Calu3 (cell line): Measurements from ENCODE around the gene ALDH4A1. TPM values are rescaled to one million over a fixed set of nuclear protein-coding genes. Genes with fewer than 3 reads are reported as not detected.

Experiments
- BruUV-seq: library from RNA; stranded (reverse); fragments of 400-500 nt; replicated peaks from 2 replicates; lab custom pipeline; 2021; lab: Mats Ljungman, UMichigan
- CTCF ChIA-PET: fragments of 300-600 bp; sonication (Branson Sonifier 250); formaldehyde crosslinking; loops from one replicate; lab custom pipeline; 2022; ENCODE audit warnings: antibody characterized with exemption; lab: Charles Lee
- DNase-seq: peaks from one replicate; pipeline ENCODE4 v3.0.0; 2022
- H3K27ac Mint-ChIP-seq: one replicate; pipeline ENCODE4 v1.8.0; 2022; ENCODE audit warnings: mixed read lengths; ENCODE audit not compliant: unreplicated experiment
- H3K27me3 Mint-ChIP-seq: one replicate; pipeline ENCODE4 v1.8.0; 2022; ENCODE audit warnings: mixed read lengths; ENCODE audit not compliant: unreplicated experiment
- H3K36me3 Mint-ChIP-seq: one replicate; pipeline ENCODE4 v1.8.0; 2022; ENCODE audit warnings: mild to moderate bottlenecking, moderate library complexity, mixed read lengths; ENCODE audit not compliant: insufficient read depth, unreplicated experiment
- H3K4me1 Mint-ChIP-seq: one replicate; pipeline ENCODE4 v1.8.0; 2022; ENCODE audit warnings: mild to moderate bottlenecking, low read depth, mixed read lengths; ENCODE audit not compliant: unreplicated experiment
- H3K4me3 Mint-ChIP-seq: one replicate; pipeline ENCODE4 v1.8.0; 2022; ENCODE audit warnings: mild to moderate bottlenecking, low read depth, moderate library complexity, mixed read lengths; ENCODE audit not compliant: unreplicated experiment
- H3K9me3 Mint-ChIP-seq: one replicate; pipeline ENCODE4 v1.8.0; 2022; ENCODE audit warnings: low read depth, mixed read lengths; ENCODE audit not compliant: unreplicated experiment
- intact Hi-C: fragments of 100-400 bp; cut with micrococcal nuclease; formaldehyde crosslinking; loops from one replicate; pipeline ENCODE4 v1.10.0; 2022; ENCODE audit not compliant: unreplicated experiment
- total RNA-seq: library from RNA; stranded (reverse); gene quantifications from 2 replicates; pipeline ENCODE4 v1.2.3, GENCODE V29; 2022
- TF ChIP-seq, protein P1 (sequence below): fragments of 200-600 bp; IDR thresholded peaks from one replicate; pipeline ENCODE4 v1.8.0; 2022; ENCODE audit warnings: antibody characterized with exemption; ENCODE audit not compliant: unreplicated experiment

ALDH4A1 gene
- total RNA-seq, 1 experiment from 2014 or later = 10.7 TPM

DNA sequence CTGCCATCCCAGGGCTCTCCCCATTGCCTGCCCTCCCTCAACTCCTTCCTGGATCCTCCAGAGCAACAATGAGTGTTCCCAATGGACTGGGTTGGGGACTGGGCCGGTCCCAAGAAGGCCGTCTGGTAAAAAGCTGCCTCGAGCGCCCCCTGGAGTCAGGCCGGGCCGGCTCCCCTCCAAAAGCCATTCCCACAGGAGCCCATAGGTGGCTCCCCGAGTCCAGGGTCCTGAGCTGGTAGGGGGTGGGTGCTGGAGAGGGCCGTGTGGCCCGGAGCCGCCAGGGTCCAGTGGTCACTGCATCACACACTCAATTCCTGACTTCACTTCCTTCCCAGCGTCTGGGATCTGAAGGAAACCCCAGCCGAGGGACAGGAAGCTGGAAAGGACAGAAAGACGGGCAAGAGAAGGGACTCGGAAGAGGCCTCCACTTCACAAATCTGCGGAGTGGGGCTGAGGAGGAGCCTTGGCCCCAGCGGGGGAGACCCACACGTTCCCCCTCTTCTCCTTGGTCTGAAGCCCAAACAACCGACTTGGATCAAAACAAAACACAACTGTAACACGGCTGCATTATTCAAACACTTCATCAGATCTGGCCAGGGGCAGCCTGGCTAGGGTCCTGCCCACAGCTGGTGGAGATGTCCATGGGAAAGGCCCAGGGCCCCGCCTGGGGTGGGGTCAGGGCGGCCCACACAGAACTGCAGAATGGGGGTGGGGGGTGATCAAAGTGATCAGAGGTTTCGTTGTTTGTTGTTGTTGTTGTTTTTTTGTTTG lies 10.9 kb upstream of the ALDH4A1 start:
- BruUV-seq = no TSS peak
- TF ChIP-seq, protein P1, sequence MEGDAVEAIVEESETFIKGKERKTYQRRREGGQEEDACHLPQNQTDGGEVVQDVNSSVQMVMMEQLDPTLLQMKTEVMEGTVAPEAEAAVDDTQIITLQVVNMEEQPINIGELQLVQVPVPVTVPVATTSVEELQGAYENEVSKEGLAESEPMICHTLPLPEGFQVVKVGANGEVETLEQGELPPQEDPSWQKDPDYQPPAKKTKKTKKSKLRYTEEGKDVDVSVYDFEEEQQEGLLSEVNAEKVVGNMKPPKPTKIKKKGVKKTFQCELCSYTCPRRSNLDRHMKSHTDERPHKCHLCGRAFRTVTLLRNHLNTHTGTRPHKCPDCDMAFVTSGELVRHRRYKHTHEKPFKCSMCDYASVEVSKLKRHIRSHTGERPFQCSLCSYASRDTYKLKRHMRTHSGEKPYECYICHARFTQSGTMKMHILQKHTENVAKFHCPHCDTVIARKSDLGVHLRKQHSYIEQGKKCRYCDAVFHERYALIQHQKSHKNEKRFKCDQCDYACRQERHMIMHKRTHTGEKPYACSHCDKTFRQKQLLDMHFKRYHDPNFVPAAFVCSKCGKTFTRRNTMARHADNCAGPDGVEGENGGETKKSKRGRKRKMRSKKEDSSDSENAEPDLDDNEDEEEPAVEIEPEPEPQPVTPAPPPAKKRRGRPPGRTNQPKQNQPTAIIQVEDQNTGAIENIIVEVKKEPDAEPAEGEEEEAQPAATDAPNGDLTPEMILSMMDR = peak; percentile 91
- peaks cover 16% of the 10 kb centered on the region for H3K36me3 Mint-ChIP-seq
- H3K27me3 Mint-ChIP-seq = no peaks in the 10 kb centered on the region
- H3K27ac Mint-ChIP-seq = no peak overlapping the region
- no peaks in the 10 kb centered on the region for H3K4me1 Mint-ChIP-seq
- DNase-seq = peak; percentile 82
- intact Hi-C loops = no loop called here
- CTCF ChIA-PET = interaction anchor here (0.6 to 1.9 kb wide), 13 partner anchors 10 to 183 kb away, joined by 3 to 11 read pairs (median 4); partner anchors contain the start of genes ALDH4A1 and IFFO2
- H3K4me3 Mint-ChIP-seq = no peak overlapping the region
- no peaks in the 10 kb centered on the region for H3K9me3 Mint-ChIP-seq

DNA sequence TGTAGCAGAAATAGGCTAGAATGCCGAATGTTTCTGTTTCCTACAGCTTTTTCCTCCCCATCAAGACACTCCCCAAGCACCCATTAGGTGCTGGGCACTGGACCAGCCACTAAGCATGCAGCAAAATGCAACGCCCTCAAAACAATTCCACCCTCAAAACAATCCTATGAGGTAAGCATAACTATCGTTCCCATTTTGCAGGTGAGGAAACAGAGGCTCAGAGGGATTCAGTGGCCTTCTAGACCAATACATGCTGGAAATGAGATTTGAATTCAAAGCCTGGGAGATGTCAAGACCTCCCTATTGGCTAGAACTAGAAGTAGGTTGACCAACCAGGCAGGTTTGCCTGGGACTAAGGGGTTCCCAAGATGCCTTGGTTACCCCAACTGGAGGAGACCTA lies 10.2 kb upstream of the ALDH4A1 start:
- no peak for DNase-seq
- no peak overlapping the region for H3K27ac Mint-ChIP-seq
- intact Hi-C loops = no loop called here
- no TSS peak for BruUV-seq
- H3K4me3 Mint-ChIP-seq = no peak overlapping the region
- no peaks in the 10 kb centered on the region for H3K9me3 Mint-ChIP-seq
- H3K36me3 Mint-ChIP-seq = peaks cover 21% of the 10 kb centered on the region
- H3K4me1 Mint-ChIP-seq = no peaks in the 10 kb centered on the region
- CTCF ChIA-PET = interaction anchor here (0.7 to 1.9 kb wide), 10 partner anchors 13 to 314 kb away, joined by 3 to 10 read pairs (median 4); partner anchors contain the start of gene IFFO2
- H3K27me3 Mint-ChIP-seq = no peaks in the 10 kb centered on the region
- TF ChIP-seq, protein P1 = no peak

DNA sequence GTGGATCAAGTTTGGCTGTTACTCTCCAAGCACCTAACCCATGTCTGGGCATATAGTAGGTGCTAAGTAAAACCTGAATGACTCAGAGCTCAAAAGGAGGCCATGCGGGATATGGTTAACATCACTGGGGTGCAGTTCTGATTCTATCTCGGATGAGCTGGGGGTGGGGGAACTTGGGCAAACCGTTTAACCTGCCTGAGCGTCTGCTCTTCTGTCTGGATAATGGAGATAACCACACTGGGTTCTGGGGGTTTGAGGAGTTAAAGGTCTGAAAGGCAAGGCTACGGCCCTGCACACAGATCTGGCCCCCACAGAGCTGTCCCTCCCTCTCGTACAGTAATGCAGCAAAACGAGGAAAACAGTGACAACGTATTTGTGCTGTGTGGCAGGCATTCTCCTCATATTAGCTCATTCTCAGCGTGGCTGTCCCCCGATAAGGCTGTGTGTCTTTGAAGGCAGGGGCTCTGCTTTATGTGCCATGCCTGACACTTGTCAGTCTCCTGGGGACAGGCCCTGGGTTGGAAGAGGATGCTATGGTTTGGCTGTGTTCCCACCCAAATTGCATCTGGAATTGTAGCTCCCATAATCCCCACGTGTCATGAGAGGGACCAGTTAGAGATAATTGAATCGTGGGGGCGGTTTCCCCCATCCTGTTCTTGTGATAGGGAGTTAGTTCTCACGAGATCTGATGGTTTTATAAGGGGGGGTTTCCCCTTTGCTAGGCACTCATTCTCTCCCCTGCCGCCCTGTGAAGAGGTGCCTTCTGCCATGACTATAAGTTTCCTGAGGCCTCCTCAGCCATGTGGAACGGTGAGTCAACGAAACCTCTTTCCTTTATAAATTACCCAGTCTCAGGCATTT lies 6.8 kb upstream of the ALDH4A1 start:
- H3K36me3 Mint-ChIP-seq = peaks cover 17% of the 10 kb centered on the region
- intact Hi-C loops = loop anchor here (5.0 to 10.0 kb wide), 4 partner anchors 46 to 203 kb away; partner anchors contain the start of gene IFFO2
- no peak for DNase-seq
- CTCF ChIA-PET = interaction anchor here (1.1 kb wide), 1 partner anchor 33 kb away, joined by 3 read pairs; no protein-coding TSS in a partner anchor
- H3K27ac Mint-ChIP-seq = no peak overlapping the region
- H3K4me1 Mint-ChIP-seq = no peaks in the 10 kb centered on the region
- H3K9me3 Mint-ChIP-seq = no peaks in the 10 kb centered on the region
- TF ChIP-seq, protein P1 = no peak
- H3K27me3 Mint-ChIP-seq = no peaks in the 10 kb centered on the region
- no peak overlapping the region for H3K4me3 Mint-ChIP-seq
- no TSS peak for BruUV-seq
